Measurements from ENCODE around the gene CCDC152. TPM values are rescaled to one million over a fixed set of nuclear protein-coding genes. Genes with fewer than 3 reads are reported as not detected.
A peak's percentile ranks its signal among the peaks of the same experiment; 100 is the strongest.

The CCDC152 gene
- total and polyA plus RNA-seq, 10 of the 15 experiments (the other 5 are each of a cell fraction or from before 2014, with no cell fraction given) = 0.12 to 25.8 (median 13.5) TPM

DNA sequence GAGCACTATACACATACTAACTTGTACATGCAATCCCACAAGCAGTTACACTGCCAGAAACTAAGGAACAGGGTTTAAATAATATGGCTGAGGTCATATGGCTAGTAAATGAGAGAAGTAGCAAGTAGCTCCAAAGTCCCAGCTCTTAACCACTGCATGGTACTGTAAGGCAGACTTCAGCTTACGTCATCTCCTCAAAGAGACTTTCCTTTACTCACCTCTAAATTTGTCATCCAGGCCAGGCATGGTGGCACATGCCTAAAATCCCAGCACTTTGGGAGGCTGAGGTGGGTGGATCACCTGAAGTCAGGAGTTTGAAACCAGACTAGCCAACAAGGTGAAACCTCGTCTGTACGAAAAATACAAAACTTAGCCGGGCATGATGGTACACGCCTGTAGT is 75.4 kb downstream of the CCDC152 start:
- Histone ChIP-seq H3K9me3 (replicated peaks; ENCODE audit: control insufficient read depth, insufficient read depth, low read length) (no peaks in the 10 kb centered on the region), H3K4me3 (no peak overlapping the region), H3K36me3 (ENCODE audit: control insufficient read depth in 2 of 2, insufficient read depth in 2 of 2, low read length in 1 of 2) (no peaks in the 10 kb centered on the region), H3K27ac (ENCODE audit: control insufficient read depth, insufficient read depth) (no peak overlapping the region), H3K9ac (ENCODE audit: control insufficient read depth, insufficient read depth, low read length) (no peak overlapping the region), H3K79me2 (ENCODE audit: control insufficient read depth, insufficient read depth, low read length) (no peaks in the 10 kb centered on the region), H3K4me1 (ENCODE audit: control insufficient read depth, insufficient read depth, low read length) (no peaks in the 10 kb centered on the region), H3K27me3 (replicated peaks in 1 of 2; ENCODE audit: control insufficient read depth in 2 of 2, insufficient read depth in 2 of 2, low read length in 1 of 2) (no peaks in the 10 kb centered on the region; a peak in 1 of 4 replicates), H3K4me2 (ENCODE audit: control insufficient read depth, insufficient read depth) (no peak overlapping the region), H4K20me1 (ENCODE audit: control insufficient read depth, insufficient read depth) (no peaks in the 10 kb centered on the region), H2AFZ (ENCODE audit: control insufficient read depth, low read depth, low read length) (no peak overlapping the region)
- ChIA-PET RAD21 (ENCODE audit: unreplicated experiment) (no interaction called here), SMC1A (ENCODE audit: uncharacterized antibody, unreplicated experiment) (interaction anchor here (1.0 to 1.4 kb wide), 2 partner anchors 15 to 988 kb away, joined by 3 read pairs; no protein-coding TSS in a partner anchor), CTCF (no interaction called here), POLR2A (interaction anchor here (1.0 kb wide), 1 partner anchor 20 kb away, joined by 6 read pairs; no protein-coding TSS in a partner anchor)
- TF ChIP-seq ATF7 (IDR thresholded peaks at IDR 0.05; ENCODE audit: low read depth) (0 out of 2 replicates have a peak, but pooled peaks have one; percentile 12), RAD51 (IDR thresholded peaks at IDR 0.05) (no peak), MYC (IDR thresholded peaks at IDR 0.05; ENCODE audit: insufficient read depth, insufficient read length, insufficient replicate concordance, low read length, severe bottlenecking) (no peak)
- 59% methylated on average over 5 of the region's 5 CpGs for WGBS (ENCODE audit: insufficient coverage, insufficient replicate concordance, low lambda C conversion rate, missing lambda C conversion rate)
- BruUV-seq (replicated peaks) = no TSS peak
- in situ Hi-C loops (cut with MboI) (no loop called here), intact Hi-C loops (cut with micrococcal nuclease; ENCODE audit: unreplicated experiment) (no loop called here)
- FAIRE-seq (no peak), ATAC-seq (no peak), DNase-seq (ENCODE audit: low read depth, low spot score) (no peak)

DNA sequence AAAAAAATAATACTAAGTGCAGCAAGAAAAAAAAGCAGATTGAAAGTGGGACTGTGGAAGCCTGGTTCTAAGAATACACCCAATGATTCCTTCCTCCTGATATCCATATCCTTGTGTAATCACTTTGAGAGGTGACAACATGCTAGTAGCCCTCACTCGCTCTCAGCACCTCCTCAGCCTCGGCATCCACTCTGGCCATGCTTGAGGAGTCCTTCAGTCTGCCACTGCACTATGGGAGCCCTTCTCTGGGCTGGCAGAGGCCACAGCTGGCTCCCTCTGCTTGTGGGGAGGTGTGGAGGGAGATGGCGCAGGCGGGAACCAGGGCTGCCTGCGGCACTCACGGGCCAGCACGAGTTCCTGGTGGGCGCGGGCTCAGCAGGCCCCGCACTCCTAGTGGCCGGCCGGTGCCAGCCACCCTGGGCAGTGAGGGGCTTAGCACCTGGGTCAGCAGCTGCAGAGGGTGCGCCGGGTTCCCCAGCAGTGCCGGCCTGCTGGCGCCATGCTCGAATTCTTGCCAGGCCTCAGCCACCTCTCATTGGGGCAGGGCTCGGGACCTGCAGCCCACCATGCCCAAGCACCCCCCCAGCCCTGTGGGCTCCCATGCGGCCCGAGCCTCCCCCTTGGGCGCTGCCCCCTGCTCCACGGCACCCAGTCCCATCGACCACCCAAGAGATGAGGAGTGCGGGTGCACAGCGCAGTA is 79.6 kb downstream of the CCDC152 start:
- Histone ChIP-seq H3K27me3 (replicated peaks in 1 of 2; ENCODE audit: control insufficient read depth in 2 of 2, insufficient read depth in 2 of 2, low read length in 1 of 2) (0 out of 4 replicates have a peak, but pooled peaks cover 0 to under 1% of the 10 kb centered on the region in 2 experiments), H3K4me3 (no peak overlapping the region), H3K4me1 (ENCODE audit: control insufficient read depth, insufficient read depth, low read length) (no peaks in the 10 kb centered on the region), H2AFZ (ENCODE audit: control insufficient read depth, low read depth, low read length) (no peak overlapping the region), H3K79me2 (ENCODE audit: control insufficient read depth, insufficient read depth, low read length) (no peaks in the 10 kb centered on the region), H3K9ac (ENCODE audit: control insufficient read depth, insufficient read depth, low read length) (no peak overlapping the region), H3K36me3 (ENCODE audit: control insufficient read depth in 2 of 2, insufficient read depth in 2 of 2, low read length in 1 of 2) (no peaks in the 10 kb centered on the region), H3K9me3 (replicated peaks; ENCODE audit: control insufficient read depth, insufficient read depth, low read length) (no peaks in the 10 kb centered on the region), H4K20me1 (ENCODE audit: control insufficient read depth, insufficient read depth) (no peaks in the 10 kb centered on the region), H3K4me2 (ENCODE audit: control insufficient read depth, insufficient read depth) (no peak overlapping the region), H3K27ac (ENCODE audit: control insufficient read depth, insufficient read depth) (no peak overlapping the region)
- BruUV-seq (replicated peaks) = no TSS peak
- no peak for FAIRE-seq
- in situ Hi-C loops (cut with MboI) = no loop called here
- ChIA-PET CTCF (interaction anchor here (1.3 to 1.9 kb wide), 2 partner anchors 53 to 62 kb away, joined by 3 to 4 read pairs; no protein-coding TSS in a partner anchor), SMC1A (ENCODE audit: uncharacterized antibody, unreplicated experiment) (interaction anchor here (1.5 kb wide), 1 partner anchor 12 kb away, joined by 3 read pairs; no protein-coding TSS in a partner anchor), RAD21 (ENCODE audit: unreplicated experiment) (interaction anchor here (0.8 kb wide), 1 partner anchor 36 kb away, joined by 3 read pairs; no protein-coding TSS in a partner anchor), POLR2A (no interaction called here)
- no peak for DNase-seq (ENCODE audit: low read depth, low spot score)
- intact Hi-C loops (cut with micrococcal nuclease; ENCODE audit: unreplicated experiment) = no loop called here
- ATAC-seq = no peak
- 76% methylated on average over 19 of the region's 25 CpGs for WGBS (ENCODE audit: insufficient coverage, insufficient replicate concordance, low lambda C conversion rate, missing lambda C conversion rate)
- TF ChIP-seq ESRRA (IDR thresholded peaks at IDR 0.05; ENCODE audit: low read length) (no peak), PAX5 (IDR thresholded peaks at IDR 0.05; ENCODE audit: borderline replicate concordance, low read depth, low read length) (no peak), BMI1 (IDR thresholded peaks at IDR 0.05; ENCODE audit: borderline replicate concordance) (no peak), EGR1 (IDR thresholded peaks at IDR 0.05; ENCODE audit: borderline replicate concordance in 1 of 2, low read depth in 2 of 2, low read length in 2 of 2) (no peak), NFIC (IDR thresholded peaks at IDR 0.05; ENCODE audit: low read depth, low read length) (no peak), SMARCA5 (IDR thresholded peaks at IDR 0.05) (no peak), RFX5 (IDR thresholded peaks at IDR 0.05; ENCODE audit: low read depth, low read length) (no peak), TAF1 (IDR thresholded peaks at IDR 0.05; ENCODE audit: borderline replicate concordance, low read depth, low read length) (no peak), HDAC6 (IDR thresholded peaks at IDR 0.05; ENCODE audit: unreplicated experiment) (no peak), NFYB (IDR thresholded peaks at IDR 0.05; ENCODE audit: insufficient read depth, low read depth, low read length) (no peak), HCFC1 (IDR thresholded peaks at IDR 0.05; ENCODE audit: low read length) (no peak)
- TF ChIP-seq, protein P1, sequence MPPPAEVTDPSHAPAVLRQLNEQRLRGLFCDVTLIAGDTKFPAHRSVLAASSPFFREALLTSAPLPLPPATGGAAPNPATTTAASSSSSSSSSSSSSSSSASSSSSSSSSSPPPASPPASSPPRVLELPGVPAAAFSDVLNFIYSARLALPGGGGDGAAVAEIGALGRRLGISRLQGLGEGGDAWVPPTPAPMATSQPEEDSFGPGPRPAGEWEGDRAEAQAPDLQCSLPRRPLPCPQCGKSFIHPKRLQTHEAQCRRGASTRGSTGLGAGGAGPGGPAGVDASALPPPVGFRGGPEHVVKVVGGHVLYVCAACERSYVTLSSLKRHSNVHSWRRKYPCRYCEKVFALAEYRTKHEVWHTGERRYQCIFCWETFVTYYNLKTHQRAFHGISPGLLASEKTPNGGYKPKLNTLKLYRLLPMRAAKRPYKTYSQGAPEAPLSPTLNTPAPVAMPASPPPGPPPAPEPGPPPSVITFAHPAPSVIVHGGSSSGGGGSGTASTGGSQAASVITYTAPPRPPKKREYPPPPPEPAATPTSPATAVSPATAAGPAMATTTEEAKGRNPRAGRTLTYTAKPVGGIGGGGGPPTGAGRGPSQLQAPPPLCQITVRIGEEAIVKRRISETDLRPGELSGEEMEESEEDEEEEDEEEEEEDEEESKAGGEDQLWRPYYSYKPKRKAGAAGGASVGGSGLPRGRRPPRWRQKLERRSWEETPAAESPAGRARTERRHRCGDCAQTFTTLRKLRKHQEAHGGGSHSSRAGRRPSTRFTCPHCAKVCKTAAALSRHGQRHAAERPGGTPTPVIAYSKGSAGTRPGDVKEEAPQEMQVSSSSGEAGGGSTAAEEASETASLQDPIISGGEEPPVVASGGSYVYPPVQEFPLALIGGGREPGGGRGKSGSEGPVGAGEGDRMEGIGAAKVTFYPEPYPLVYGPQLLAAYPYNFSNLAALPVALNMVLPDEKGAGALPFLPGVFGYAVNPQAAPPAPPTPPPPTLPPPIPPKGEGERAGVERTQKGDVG (CRISPR knock-in tag; IDR thresholded peaks at IDR 0.05) = no peak
